Right cardiac atrium (tissue), 5 donors: ENCODE data around the gene LYRM4. TPM values are rescaled to one million over a fixed set of nuclear protein-coding genes. Genes with fewer than 3 reads are reported as not detected.
"Not testable (repeated sequence)": the region's sequence is repeated elsewhere in the genome, so short reads cannot be mapped to it uniquely, and the experiment has no call there.

ENCODE experiments used
- ATAC-seq, 2 donors: fragments of 200-7000 bp; cut with Tn5 transposase; one replicate each; pipeline versions ENCODE4 v1.8.0 to v1.9.1; 2020; ENCODE audit warnings: moderate library complexity in 2 of 2, mild to moderate bottlenecking in 1 of 2
- DNase-seq, 3 donors: peaks; one replicate each; pipeline ENCODE4 v3.0.0-alpha.2; 2020
- H3K27ac ChIP-seq: one replicate; pipeline ENCODE4 v1.5.1; 2013; ENCODE audit warnings: mild to moderate bottlenecking, low read length, control low read depth, moderate library complexity
- H3K27me3 ChIP-seq: one replicate; pipeline ENCODE4 v1.6.1; 2013; ENCODE audit not compliant: control insufficient read depth, insufficient read depth
- H3K4me1 ChIP-seq: one replicate; pipeline ENCODE4 v1.6.1; 2013; ENCODE audit warnings: low read length; ENCODE audit not compliant: control insufficient read depth, insufficient read depth
- H3K4me3 ChIP-seq: one replicate; pipeline ENCODE4 v1.5.1; 2013; ENCODE audit warnings: low read length, control low read depth
- H3K9me3 ChIP-seq: one replicate; pipeline ENCODE4 v1.6.1; 2013; ENCODE audit warnings: low read length; ENCODE audit not compliant: control insufficient read depth
- WGBS: extraction: QIAGEN DNeasy Blood & Tissue Kit; methylation state at CpG from one replicate; pipeline ENCODE4 v1.1.7; 2013; 5-methylcytosine and 5-hydroxymethylcytosine counted together
- intact Hi-C, 4 donors: fragments of 100-400 bp; cut with DNase I; formaldehyde crosslinking; loops; one replicate each; pipeline versions ENCODE4 v1.11.0 to v1.14.0; 2022 to 2023
- polyA plus RNA-seq: library from polyadenylated mRNA; stranded (reverse); fragments of 200-250 nt; gene quantifications from one replicate; pipeline ENCODE4 v1.2.3, GENCODE V29; 2013
- total RNA-seq, 4 donors: library from RNA; stranded (reverse); fragmentation: NEBNext Ultra II Directional; extraction: Animal tissue kit (Norgen Biotek cat#: 25700); gene quantifications; one replicate each; pipeline ENCODE4 v1.2.1, GENCODE V29; 2021
- donor health status: healthy with polysubstance abuse.
- donor health status: DM: no; HTN: yes; CAD: no.
- donor health status: DM: no; HTN: no; CAD: no.
- donor health status: DM: no; HTN: yes; CAD: no; lungs with severe emphysema.
- donor health status: DM: yes; HTN: yes; CAD: no.

LYRM4 gene
- total and polyA plus RNA-seq, 5 donors, result 20.2 to 30.5 (median 26.6) TPM

DNA sequence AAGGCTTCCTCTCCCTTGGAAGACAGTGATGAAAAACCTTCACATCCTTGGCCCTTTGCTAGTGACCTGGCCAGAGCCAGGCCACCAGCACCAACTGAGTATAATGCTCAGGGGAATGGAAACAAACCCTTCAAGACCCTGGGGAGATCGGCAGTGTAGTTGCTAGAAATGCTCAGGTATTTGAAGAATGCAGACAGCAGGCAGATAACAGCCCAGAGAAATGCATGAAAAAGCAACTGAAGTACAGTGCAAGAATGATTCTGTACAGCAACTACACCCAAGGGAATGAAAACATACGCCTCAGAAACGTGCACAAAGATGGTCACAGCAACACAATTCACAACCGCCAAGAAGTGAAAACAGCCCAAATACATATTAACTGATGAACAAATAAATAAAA is 134.5 kb downstream of the LYRM4 start:
- H3K27me3 ChIP-seq, result no peaks in the 10 kb centered on the region
- no peaks in the 10 kb centered on the region for H3K4me1 ChIP-seq
- DNase-seq, result no peak
- intact Hi-C loops, result no loop called here
- no peak overlapping the region for H3K4me3 ChIP-seq
- no peak for ATAC-seq
- WGBS, result 43% methylated on average over 4 of the region's 4 CpGs
- H3K27ac ChIP-seq, result no peak overlapping the region
- no peaks in the 10 kb centered on the region for H3K9me3 ChIP-seq

DNA sequence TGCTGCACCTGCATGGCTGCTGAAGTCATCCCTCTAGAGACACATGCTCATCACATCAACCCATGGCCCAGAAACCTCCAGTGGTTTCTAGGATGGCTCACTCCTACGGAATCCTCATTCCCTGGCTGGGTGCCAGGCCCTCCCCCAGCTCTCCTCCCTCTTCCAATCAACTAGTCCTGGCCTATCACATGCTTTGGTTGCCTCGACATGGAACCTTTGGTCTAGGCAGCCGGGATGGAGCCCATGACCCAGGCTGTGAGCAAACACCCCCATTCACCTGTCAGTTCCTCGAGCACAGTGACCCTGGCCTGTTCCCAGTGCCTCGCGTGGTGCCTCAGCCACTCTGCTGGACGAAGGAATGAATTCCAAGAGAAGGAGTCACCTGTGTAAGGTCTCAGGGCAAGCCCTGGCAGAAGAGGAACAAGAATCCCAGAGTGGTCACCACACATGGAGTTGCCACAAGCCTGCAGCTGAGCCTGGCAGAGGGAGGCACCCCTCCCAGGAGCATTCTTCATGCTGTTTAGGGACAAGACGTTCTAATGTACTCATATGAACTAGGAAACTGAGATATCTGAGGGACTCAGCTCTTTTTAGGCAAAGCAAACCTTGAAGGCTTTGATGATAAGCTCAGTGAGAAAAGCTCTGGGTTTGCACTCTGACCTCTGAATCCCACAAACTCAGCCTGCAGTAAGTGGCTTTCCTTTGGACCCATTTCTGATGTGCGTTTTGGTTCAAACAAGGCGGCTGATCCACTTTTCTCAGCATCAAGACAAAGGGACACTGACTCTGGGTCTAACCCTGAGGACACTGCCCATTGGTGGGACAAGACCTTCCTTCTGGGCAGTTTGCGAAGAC is 135.4 kb downstream of the LYRM4 start:
- no peak overlapping the region for H3K27ac ChIP-seq
- ATAC-seq (no peak), DNase-seq (no peak)
- H3K27me3 ChIP-seq, result no peaks in the 10 kb centered on the region
- WGBS, result 83% methylated on average over 11 of the region's 11 CpGs
- no peak overlapping the region for H3K4me3 ChIP-seq
- no peaks in the 10 kb centered on the region for H3K4me1 ChIP-seq
- intact Hi-C loops, result no loop called here
- H3K9me3 ChIP-seq, result no peaks in the 10 kb centered on the region

- ATAC-seq (no peak), DNase-seq (no peak)
- H3K27me3 ChIP-seq, result no peaks in the 10 kb centered on the region
- H3K4me1 ChIP-seq, result no peaks in the 10 kb centered on the region
- H3K27ac ChIP-seq, result no peak overlapping the region
- no peaks in the 10 kb centered on the region for H3K9me3 ChIP-seq
- H3K4me3 ChIP-seq, result no peak overlapping the region
- intact Hi-C loops, result no loop called here
- 96% methylated on average over 8 of the region's 8 CpGs for WGBS
These were observed 136.2 kb downstream of the LYRM4 start for GRCh38 chr6:5124526-5124925.

GRCh38 chr6:5123296-5124143 is 137.2 kb downstream of the LYRM4 start:
- Histone ChIP-seq H3K4me3 (no peak overlapping the region), H3K27ac (no peak overlapping the region), H3K9me3 (no peaks in the 10 kb centered on the region), H3K4me1 (no peaks in the 10 kb centered on the region), H3K27me3 (no peaks in the 10 kb centered on the region)
- WGBS, result 95% methylated on average over 20 of the region's 20 CpGs
- no peak for ATAC-seq
- intact Hi-C loops, result no loop called here
- DNase-seq, result no peak

DNA sequence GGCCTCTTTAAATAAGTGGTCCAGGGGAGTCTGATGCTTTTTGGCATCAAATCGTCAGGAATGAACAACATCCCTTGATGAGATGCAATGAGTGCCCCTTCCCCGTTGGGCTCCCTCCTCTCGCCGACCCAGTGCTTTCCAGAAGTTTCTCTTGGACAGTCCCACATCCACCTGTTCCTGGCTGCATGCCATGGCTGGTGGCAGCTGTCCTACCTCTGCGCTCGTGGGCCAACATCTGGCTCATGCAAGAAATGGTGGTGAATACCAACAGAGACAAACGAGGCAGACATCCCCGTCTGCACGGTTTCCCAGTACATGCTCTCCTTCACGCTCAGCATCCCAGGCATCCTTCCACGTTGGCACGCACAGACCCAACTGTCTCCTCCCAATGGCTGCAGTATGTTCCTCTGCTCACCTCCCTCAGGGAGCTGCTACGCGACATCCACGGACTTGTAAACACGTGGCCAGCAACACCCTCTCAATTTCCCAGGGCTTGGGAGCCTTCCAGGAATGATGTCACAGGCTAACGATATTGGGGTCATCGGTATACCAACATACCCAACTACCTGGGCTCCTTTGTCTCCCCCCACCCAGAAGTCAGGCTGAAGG is 138.1 kb downstream of the LYRM4 start:
- WGBS, result 80% methylated on average over 18 of the region's 18 CpGs
- no peaks in the 10 kb centered on the region for H3K9me3 ChIP-seq
- H3K27ac ChIP-seq, result no peak overlapping the region
- intact Hi-C loops, result no loop called here
- no peak for DNase-seq
- no peak overlapping the region for H3K4me3 ChIP-seq
- H3K4me1 ChIP-seq, result no peaks in the 10 kb centered on the region
- no peaks in the 10 kb centered on the region for H3K27me3 ChIP-seq
- no peak for ATAC-seq

DNA sequence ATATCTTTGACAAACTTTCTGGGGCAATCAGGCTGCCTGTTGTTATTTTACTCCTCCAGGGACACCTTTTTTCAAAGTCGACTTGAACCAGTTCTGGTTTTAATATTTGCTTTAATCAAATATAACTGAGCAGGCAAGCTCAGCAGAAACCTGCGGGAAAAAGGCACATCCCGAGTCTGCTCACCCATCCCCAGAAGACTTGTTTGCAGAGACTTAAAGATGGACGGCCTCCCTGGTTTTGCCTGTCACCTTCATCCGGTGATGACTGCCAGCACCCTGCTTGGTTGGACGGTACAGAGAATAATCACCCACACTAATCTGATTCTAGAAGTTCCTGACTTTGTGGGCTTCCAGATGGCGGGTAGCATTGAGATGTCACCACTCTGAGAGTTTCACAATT is 138.8 kb downstream of the LYRM4 start:
- WGBS, result 77% methylated on average over 7 of the region's 7 CpGs
- no peak overlapping the region for H3K27ac ChIP-seq

GRCh38 chr6:5121479-5121878 is 139.3 kb downstream of the LYRM4 start:
- Histone ChIP-seq H3K27me3 (no peaks in the 10 kb centered on the region), H3K4me3 (no peak overlapping the region), H3K4me1 (no peaks in the 10 kb centered on the region), H3K27ac (no peak overlapping the region), H3K9me3 (no peaks in the 10 kb centered on the region)
- intact Hi-C loops, result no loop called here
- 64% methylated on average over 6 of the region's 6 CpGs for WGBS
- peak in 1 of 3 donors; percentile 50 for DNase-seq
- ATAC-seq, result peak; percentile 68 to 78

More for the DNA sequence above, 138.8 kb downstream of the LYRM4 start:
- no peaks in the 10 kb centered on the region for H3K9me3 ChIP-seq
- intact Hi-C loops, result no loop called here
- ATAC-seq (no peak), DNase-seq (no peak)
- H3K4me1 ChIP-seq, result no peaks in the 10 kb centered on the region
- H3K4me3 ChIP-seq, result no peak overlapping the region
- no peaks in the 10 kb centered on the region for H3K27me3 ChIP-seq

GRCh38 chr6:5120543-5120942 is 140.2 kb downstream of the LYRM4 start:
- H3K4me1 ChIP-seq, intact Hi-C loops, H3K27ac ChIP-seq, ATAC-seq, H3K9me3 ChIP-seq, H3K4me3 ChIP-seq, DNase-seq, H3K27me3 ChIP-seq: not testable (repeated sequence)
- 98% methylated on average over 8 of the region's 8 CpGs for WGBS

- ATAC-seq (no peak), DNase-seq (no peak)
- no peaks in the 10 kb centered on the region for H3K4me1 ChIP-seq
- no peak overlapping the region for H3K4me3 ChIP-seq
- WGBS, result 95% methylated on average over 10 of the region's 10 CpGs
- no peaks in the 10 kb centered on the region for H3K27me3 ChIP-seq
- H3K27ac ChIP-seq, result no peak overlapping the region
- intact Hi-C loops, result no loop called here
- H3K9me3 ChIP-seq, result no peaks in the 10 kb centered on the region
These were observed 140.7 kb downstream of the LYRM4 start for GRCh38 chr6:5120011-5120410.

- intact Hi-C loops, result loop anchor here in 1 of 4 donors (10.0 kb wide), 1 partner anchor 65 kb away; no protein-coding TSS in a partner anchor
- Histone ChIP-seq H3K9me3 (no peaks in the 10 kb centered on the region), H3K4me1 (no peaks in the 10 kb centered on the region), H3K27ac (no peak overlapping the region), H3K27me3 (no peaks in the 10 kb centered on the region), H3K4me3 (no peak overlapping the region)
- ATAC-seq, result no peak
- WGBS, result 92% methylated on average over 17 of the region's 17 CpGs
- DNase-seq, result no peak
These were observed 141.4 kb downstream of the LYRM4 start for GRCh38 chr6:5119090-5119951.
